ENCODE results near the gene PFDN5. TPM values are rescaled to one million over a fixed set of nuclear protein-coding genes. Genes with fewer than 3 reads are reported as not detected.

Gene PFDN5
- total RNA-seq, 1 donor from 2014 or later = 429 TPM

DNA sequence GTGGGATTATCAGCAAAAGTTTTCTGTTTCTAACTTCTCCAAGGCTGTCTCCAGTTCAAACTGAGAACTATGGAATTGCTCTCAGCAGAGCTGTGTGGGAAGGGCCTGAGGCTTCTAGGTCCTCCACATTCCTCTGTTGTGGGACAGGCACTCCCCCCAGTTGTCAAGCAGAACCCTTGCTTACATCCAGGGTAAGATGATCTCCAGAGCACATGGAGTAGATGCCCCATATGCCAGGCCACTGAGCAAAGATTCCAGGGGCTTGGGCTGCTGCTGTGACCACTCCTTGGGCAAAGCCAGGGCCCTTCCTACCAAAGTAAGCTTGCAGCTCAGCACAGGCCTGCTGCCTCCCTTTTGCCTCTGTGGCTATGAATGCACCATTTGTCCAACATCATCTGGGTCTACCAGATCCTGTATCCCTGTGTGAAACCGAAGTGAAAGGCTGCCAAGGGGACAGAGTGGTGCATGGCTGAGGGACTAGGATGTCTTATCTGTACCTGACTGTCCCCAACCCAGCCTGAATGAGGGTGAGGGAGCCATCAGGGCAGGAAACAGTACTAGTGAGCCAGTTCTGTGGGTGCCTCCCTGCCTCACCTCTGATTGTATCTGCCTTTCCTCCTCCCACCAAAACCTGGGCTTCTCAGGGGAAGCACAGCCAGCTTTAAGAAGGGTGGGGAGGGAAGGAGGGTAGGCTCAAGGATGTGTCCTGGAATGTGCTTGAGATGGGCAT is 40.4 kb upstream of the PFDN5 start:
- H3K27me3 ChIP-seq (ENCODE audit: control insufficient read depth, insufficient read depth, low read length) = no peaks in the 10 kb centered on the region
- no peak for FAIRE-seq
- peaks cover 4% of the 10 kb centered on the region for H3K36me3 ChIP-seq (ENCODE audit: control insufficient read depth, insufficient read depth, low read length)
- TF ChIP-seq, protein P1, sequence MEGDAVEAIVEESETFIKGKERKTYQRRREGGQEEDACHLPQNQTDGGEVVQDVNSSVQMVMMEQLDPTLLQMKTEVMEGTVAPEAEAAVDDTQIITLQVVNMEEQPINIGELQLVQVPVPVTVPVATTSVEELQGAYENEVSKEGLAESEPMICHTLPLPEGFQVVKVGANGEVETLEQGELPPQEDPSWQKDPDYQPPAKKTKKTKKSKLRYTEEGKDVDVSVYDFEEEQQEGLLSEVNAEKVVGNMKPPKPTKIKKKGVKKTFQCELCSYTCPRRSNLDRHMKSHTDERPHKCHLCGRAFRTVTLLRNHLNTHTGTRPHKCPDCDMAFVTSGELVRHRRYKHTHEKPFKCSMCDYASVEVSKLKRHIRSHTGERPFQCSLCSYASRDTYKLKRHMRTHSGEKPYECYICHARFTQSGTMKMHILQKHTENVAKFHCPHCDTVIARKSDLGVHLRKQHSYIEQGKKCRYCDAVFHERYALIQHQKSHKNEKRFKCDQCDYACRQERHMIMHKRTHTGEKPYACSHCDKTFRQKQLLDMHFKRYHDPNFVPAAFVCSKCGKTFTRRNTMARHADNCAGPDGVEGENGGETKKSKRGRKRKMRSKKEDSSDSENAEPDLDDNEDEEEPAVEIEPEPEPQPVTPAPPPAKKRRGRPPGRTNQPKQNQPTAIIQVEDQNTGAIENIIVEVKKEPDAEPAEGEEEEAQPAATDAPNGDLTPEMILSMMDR (IDR thresholded peaks at IDR 0.05; ENCODE audit: insufficient read depth, low read length, severe bottlenecking) = no peak
- H3K4me3 ChIP-seq (ENCODE audit: low read depth, low read length) = no peak overlapping the region
- no peak for DNase-seq (ENCODE audit: low read depth)

DNA sequence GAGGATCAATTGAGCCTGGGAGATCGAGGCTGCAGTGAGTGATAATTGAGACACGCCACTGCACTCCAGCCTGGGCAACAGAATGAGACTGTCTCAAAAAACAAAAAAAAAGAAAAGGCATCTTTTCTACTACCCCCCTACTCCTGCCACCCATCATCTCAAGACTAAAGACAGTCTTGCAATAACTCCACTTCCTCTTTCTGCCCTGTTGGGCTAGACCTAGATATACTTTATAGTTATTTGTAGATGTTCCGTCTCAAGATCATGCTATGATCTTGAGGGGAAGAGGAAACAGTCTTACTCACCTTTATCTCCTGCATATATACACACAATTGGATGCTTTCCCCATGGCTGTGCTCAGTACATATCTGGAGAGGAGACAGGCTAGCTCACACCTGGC is 39.3 kb upstream of the PFDN5 start:
- Histone ChIP-seq H3K36me3 (ENCODE audit: control insufficient read depth, insufficient read depth, low read length) (peaks cover 4% of the 10 kb centered on the region), H3K27me3 (ENCODE audit: control insufficient read depth, insufficient read depth, low read length) (no peaks in the 10 kb centered on the region), H3K4me3 (ENCODE audit: low read depth, low read length) (no peak overlapping the region)
- DNase-seq (ENCODE audit: low read depth) (no peak), FAIRE-seq (no peak)
- TF ChIP-seq, protein P1 (IDR thresholded peaks at IDR 0.05; ENCODE audit: insufficient read depth, low read length, severe bottlenecking) = no peak

DNA sequence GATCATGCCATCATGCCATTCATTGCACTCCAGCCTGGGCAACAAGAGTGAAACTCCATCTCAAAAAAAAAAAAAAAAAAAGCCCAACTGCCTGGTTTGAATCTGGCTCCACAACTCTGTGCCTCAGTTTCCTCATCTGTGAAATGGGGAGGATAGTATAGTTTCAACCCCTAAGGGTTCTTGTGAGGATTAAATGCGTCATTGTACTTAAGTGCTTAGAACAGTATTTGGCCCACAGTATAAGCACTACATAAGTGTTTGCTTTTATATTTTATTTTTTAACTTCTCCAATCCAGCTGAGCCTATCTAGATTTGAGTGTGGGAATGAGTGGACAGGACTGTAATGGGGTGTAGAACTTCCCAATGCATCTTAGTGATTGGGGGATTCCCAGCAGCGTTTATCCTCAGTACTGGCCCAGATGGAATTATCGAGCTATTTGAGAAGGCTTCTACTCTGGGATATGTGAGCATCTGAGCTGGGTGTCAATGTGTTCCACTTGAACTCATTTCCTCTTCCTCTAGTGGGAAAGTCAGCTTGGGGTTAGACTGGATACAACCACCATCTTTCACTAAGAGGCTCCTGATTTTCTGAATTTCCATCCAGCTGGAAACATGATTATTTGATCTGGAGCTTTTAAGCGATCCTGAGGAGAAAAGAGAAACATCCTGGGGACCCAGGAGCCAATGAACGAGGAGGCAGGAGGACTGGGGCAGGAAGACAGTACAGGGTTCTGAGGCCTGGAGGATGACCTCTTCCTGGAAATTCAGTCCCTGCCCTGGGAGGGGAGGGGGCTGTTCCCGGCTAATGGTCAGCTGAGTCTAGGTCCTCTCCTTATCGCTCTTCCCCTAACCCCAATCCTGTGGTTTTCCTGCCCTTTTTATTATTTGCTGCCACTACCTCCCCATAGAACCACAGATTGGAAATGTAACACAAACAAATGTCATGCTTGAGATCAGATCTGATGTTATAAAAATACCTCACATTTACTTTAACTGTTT is 36.5 kb upstream of the PFDN5 start:
- H3K4me3 ChIP-seq (ENCODE audit: low read depth, low read length) = no peak overlapping the region
- DNase-seq (ENCODE audit: low read depth) = no peak
- FAIRE-seq = no peak
- peaks cover 2% of the 10 kb centered on the region for H3K36me3 ChIP-seq (ENCODE audit: control insufficient read depth, insufficient read depth, low read length)
- TF ChIP-seq, protein P1 (IDR thresholded peaks at IDR 0.05; ENCODE audit: insufficient read depth, low read length, severe bottlenecking) = no peak
- H3K27me3 ChIP-seq (ENCODE audit: control insufficient read depth, insufficient read depth, low read length) = no peaks in the 10 kb centered on the region

DNA sequence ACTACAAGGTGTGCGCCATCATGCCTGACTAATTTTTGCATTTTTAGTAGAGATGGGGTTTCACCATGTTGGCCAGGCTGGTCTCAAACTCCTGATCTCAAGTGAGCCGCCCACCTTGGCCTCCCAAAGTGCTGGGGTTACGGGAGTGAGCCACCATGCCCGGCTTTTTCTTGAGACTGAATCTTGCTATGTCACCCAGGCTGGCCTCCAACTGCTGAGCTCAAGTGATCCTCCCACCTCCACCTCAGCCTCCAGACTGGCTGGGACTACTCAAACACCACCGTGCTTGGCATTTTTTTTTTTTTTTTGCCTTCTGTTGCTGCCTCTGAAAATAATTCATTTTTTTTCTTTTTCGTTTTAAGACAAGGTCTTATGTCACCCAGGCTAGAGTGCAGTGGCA is 35.5 kb upstream of the PFDN5 start:
- Histone ChIP-seq H3K4me3 (ENCODE audit: low read depth, low read length) (no peak overlapping the region), H3K36me3 (ENCODE audit: control insufficient read depth, insufficient read depth, low read length) (peaks cover under 1% of the 10 kb centered on the region), H3K27me3 (ENCODE audit: control insufficient read depth, insufficient read depth, low read length) (no peaks in the 10 kb centered on the region)
- DNase-seq (ENCODE audit: low read depth) = no peak
- TF ChIP-seq, protein P1 (IDR thresholded peaks at IDR 0.05; ENCODE audit: insufficient read depth, low read length, severe bottlenecking) = no peak
- no peak for FAIRE-seq

DNA sequence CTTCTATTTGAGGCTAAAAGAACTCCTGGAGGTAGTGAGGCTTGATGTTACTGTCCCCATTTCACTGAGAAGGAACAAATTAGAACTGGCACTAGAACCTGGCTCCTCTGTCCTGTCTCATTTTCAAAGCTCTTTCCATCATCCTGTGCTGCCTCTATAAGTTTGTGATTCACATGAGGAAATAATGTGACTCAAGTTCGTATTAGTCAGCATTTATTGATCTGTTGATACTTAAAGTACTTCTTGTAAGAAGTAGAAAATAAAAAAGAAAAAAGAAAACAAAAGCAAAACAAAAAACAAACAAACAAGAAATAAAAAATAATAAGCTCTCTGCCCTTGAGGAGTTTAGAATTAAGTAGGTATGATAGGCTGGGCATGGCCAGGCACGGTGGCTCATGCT is 29.6 kb upstream of the PFDN5 start:
- H3K27me3 ChIP-seq (ENCODE audit: control insufficient read depth, insufficient read depth, low read length) = no peaks in the 10 kb centered on the region
- TF ChIP-seq, protein P1 (IDR thresholded peaks at IDR 0.05; ENCODE audit: insufficient read depth, low read length, severe bottlenecking) = no peak
- DNase-seq (ENCODE audit: low read depth) (peak; percentile 69), FAIRE-seq (no peak)
- H3K4me3 ChIP-seq (ENCODE audit: low read depth, low read length) = no peak overlapping the region
- H3K36me3 ChIP-seq (ENCODE audit: control insufficient read depth, insufficient read depth, low read length) = no peaks in the 10 kb centered on the region

Measured in bronchial epithelial cell (primary cell).